K562 (cell line): ENCODE data around the gene COL4A1. TPM values are rescaled to one million over a fixed set of nuclear protein-coding genes. Genes with fewer than 3 reads are reported as not detected.

ENCODE experiments used
- ATAC-seq: fragments of 200-7000 bp; cut with Tn5 transposase; 3 replicates; pipeline ENCODE4 v1.9.1; 2020; ENCODE audit warnings: moderate library complexity
- BruUV-seq: library from RNA; stranded (reverse); fragments of 400-500 nt; replicated peaks from 2 replicates; lab custom pipeline; 2021; lab: Mats Ljungman, UMichigan
- CTCF ChIA-PET: fragments of 300-600 bp; formaldehyde crosslinking; extraction: SDS; loops from one replicate; lab custom pipeline; 2021; ENCODE audit warnings: low intra/inter-chr PET ratio; lab: Yijun Ruan, JAX
- POLR2A ChIA-PET: fragments of 300-600, 350-650 bp; sonication (Branson Sonifier 250); formaldehyde crosslinking; extraction: SDS; loops from one replicate; lab custom pipeline; 2021; ENCODE audit warnings: antibody characterized with exemption, inconsistent platforms; lab: Yijun Ruan, JAX
- DNase-seq, 4 experiments: peaks; one replicate each; pipeline versions ENCODE4 v3.0.0 to v3.0.0-alpha.2; 2011 to 2018; ENCODE audit warnings: low spot score in 3 of 4, mixed read lengths in 3 of 4; ENCODE audit errors: extremely low read depth in 1 of 4
- FAIRE-seq: peaks from 2 replicates; lab custom pipeline; 2011; peaks lifted over from hg19 to GRCh38; lab: Jason Lieb, UNC
- H2AFZ ChIP-seq: 2 replicates; pipeline ENCODE4 v1.6.0; 2011; ENCODE audit warnings: low read depth, low read length, control low read depth, inconsistent platforms
- H3K27ac ChIP-seq: fragments of 200-600 bp; 3 replicates; pipeline ENCODE4 v1.8.0; 2011; ENCODE audit warnings: low read depth, mild to moderate bottlenecking, control low read depth, inconsistent platforms, low read length, moderate library complexity, mixed read lengths; ENCODE audit errors: extremely low read depth
- H3K27me3 ChIP-seq, 2 experiments: fragments of 300-600 bp in 1 of 2; 2 replicates in 1 of 2; 3 replicates in 1 of 2; pipeline versions ENCODE4 v1.6.0 to v1.8.0; 2011; ENCODE audit warnings: inconsistent platforms in 2 of 2, low read length in 2 of 2, mild to moderate bottlenecking in 1 of 2, mixed read lengths in 1 of 2, moderate library complexity in 1 of 2; ENCODE audit not compliant: control insufficient read depth in 2 of 2, insufficient read depth in 2 of 2
- H3K36me3 ChIP-seq: fragments of 300-600 bp; 3 replicates; pipeline ENCODE4 v1.8.0; 2011; ENCODE audit warnings: mild to moderate bottlenecking, low read length, inconsistent platforms; ENCODE audit not compliant: control insufficient read depth, insufficient read depth
- H3K4me1 ChIP-seq, 2 experiments: fragments of 200-600 bp in 1 of 2; replicated peaks in 1 of 2; 2 replicates in 1 of 2; 3 replicates in 1 of 2; pipeline versions ENCODE4 v1.5.1 to v1.8.0; 2011; ENCODE audit warnings: inconsistent platforms in 2 of 2, low read length in 2 of 2, mild to moderate bottlenecking in 1 of 2, mixed read lengths in 1 of 2, moderate library complexity in 1 of 2; ENCODE audit not compliant: control insufficient read depth in 2 of 2, insufficient read depth in 2 of 2
- H3K4me2 ChIP-seq: 2 replicates; pipeline ENCODE4 v1.6.1; 2011; ENCODE audit warnings: low read length, control low read depth, inconsistent platforms, mixed read lengths; ENCODE audit not compliant: insufficient read depth
- H3K4me3 ChIP-seq: fragments of 200-600 bp; sonication (generic), shearing (Covaris generic); 2 replicates; pipeline ENCODE4 v1.5.1; 2016; ENCODE audit warnings: control low read depth, inconsistent platforms
- H3K79me2 ChIP-seq: fragments of 200-600 bp; 3 replicates; pipeline ENCODE4 v1.8.0; 2011; ENCODE audit warnings: low read length, inconsistent platforms; ENCODE audit not compliant: control insufficient read depth, insufficient read depth
- H3K9ac ChIP-seq, 2 experiments: 2 replicates each; pipeline versions ENCODE4 v1.6.0 to v1.6.1; 2011; ENCODE audit warnings: low read depth in 2 of 2, low read length in 2 of 2, control low read depth in 1 of 2, inconsistent platforms in 1 of 2, mild to moderate bottlenecking in 1 of 2, mixed read lengths in 1 of 2; ENCODE audit not compliant: insufficient read depth in 1 of 2
- H3K9me1 ChIP-seq: one replicate; pipeline ENCODE4 v1.6.0; 2011; ENCODE audit warnings: inconsistent platforms, mild to moderate bottlenecking, low read length, moderate library complexity; ENCODE audit not compliant: control insufficient read depth, insufficient read depth
- H3K9me3 ChIP-seq: replicated peaks from 2 replicates; pipeline ENCODE4 v1.5.1; 2011; ENCODE audit warnings: low read depth, low read length, inconsistent platforms; ENCODE audit not compliant: control insufficient read depth, insufficient read depth
- H4K20me1 ChIP-seq: replicated peaks from 2 replicates; pipeline ENCODE4 v1.6.1; 2011; ENCODE audit warnings: low read length, inconsistent platforms, mixed read lengths; ENCODE audit not compliant: control insufficient read depth, insufficient read depth
- CBX1 ChIP-seq: sonication (generic); IDR thresholded peaks from 2 replicates; pipeline ENCODE4 v1.6.1; 2016; ENCODE audit warnings: antibody characterized with exemption, low read depth, mild to moderate bottlenecking
- ETV5 ChIP-seq: sonication (generic); formaldehyde crosslinking; IDR thresholded peaks from 2 replicates; pipeline ENCODE4 v1.4.0; 2020; ENCODE audit warnings: low read depth, mild to moderate bottlenecking, missing genetic modification reagents
- GABPB2 ChIP-seq: fragments of 250-450 bp; sonication (Bioruptor Pico); conservative IDR thresholded peaks from 2 replicates; pipeline ENCODE4 v1.5.1; 2021; ENCODE audit warnings: mild to moderate bottlenecking
- NELFE ChIP-seq: IDR thresholded peaks from 2 replicates; pipeline ENCODE4 v1.6.1; 2011; ENCODE audit warnings: mild to moderate bottlenecking; ENCODE audit not compliant: insufficient read depth, insufficient read length
- NFATC3 ChIP-seq: fragments of 450-650 bp; IDR thresholded peaks from 2 replicates; pipeline ENCODE4 v1.6.1; 2017; ENCODE audit warnings: mild to moderate bottlenecking
- RBM22 ChIP-seq: fragments of 200-400 bp; formaldehyde crosslinking; IDR thresholded peaks from 2 replicates; pipeline ENCODE4 v1.6.1; 2018; ENCODE audit warnings: low read length, low read depth; ENCODE audit not compliant: poor library complexity, severe bottlenecking
- RBM25 ChIP-seq: fragments of 200-400 bp; formaldehyde crosslinking; IDR thresholded peaks from 2 replicates; pipeline ENCODE4 v1.6.1; 2018; ENCODE audit warnings: low read length, low read depth, moderate library complexity; ENCODE audit not compliant: severe bottlenecking
- SMAD3 ChIP-seq: fragments of 450-650 bp; formaldehyde crosslinking; conservative IDR thresholded peaks from 2 replicates; pipeline ENCODE4 v1.4.0; 2020; ENCODE audit warnings: mild to moderate bottlenecking
- SREBF2 ChIP-seq: sonication (generic); formaldehyde crosslinking; IDR thresholded peaks from 2 replicates; pipeline ENCODE4 v1.4.0; 2020; ENCODE audit warnings: mild to moderate bottlenecking, missing genetic modification reagents
- THRAP3 ChIP-seq: fragments of 450-650 bp; IDR thresholded peaks from 2 replicates; pipeline ENCODE4 v1.6.1; 2016; ENCODE audit warnings: mild to moderate bottlenecking, inconsistent platforms, borderline replicate concordance
- ZNF695 ChIP-seq: fragments of 450-650 bp; formaldehyde crosslinking; IDR thresholded peaks from 2 replicates; pipeline ENCODE4 v1.4.0; 2020; ENCODE audit warnings: mild to moderate bottlenecking, moderate library complexity
- ZNF707 ChIP-seq: fragments of 250-450 bp; sonication (Bioruptor Pico); conservative IDR thresholded peaks from 2 replicates; pipeline ENCODE4 v1.8.0; 2022; ENCODE audit warnings: inconsistent platforms, mild to moderate bottlenecking, moderate library complexity
- WGBS: fragments of 100-300 bp; shearing (Covaris generic); methylation state at CpG from one replicate; pipeline ENCODE4 v1.1.6; 2016; ENCODE audit warnings: low coverage, mixed read lengths; ENCODE audit not compliant: insufficient coverage; ENCODE audit errors: missing lambda C conversion rate; 5-methylcytosine and 5-hydroxymethylcytosine counted together
- in situ Hi-C: fragments of 300-500 bp; cut with MboI; formaldehyde crosslinking; loops from 4 replicates; pipeline ENCODE4 v1.15.0; 2018; ENCODE audit warnings: inconsistent platforms, mixed read lengths
- intact Hi-C: fragments of 100-400 bp; cut with micrococcal nuclease; formaldehyde crosslinking; loops from 2 replicates; pipeline ENCODE4 v1.14.2; 2022
- polyA plus RNA-seq, 8 experiments: library from polyadenylated mRNA; depleted of rRNA in 4 of 8; stranded (reverse) in 5 of 8; unstranded in 3 of 8; fragments of >200 nt; fragmentation: Nextera tagmentation in 2 of 8; fragmentation: Illumina TruSeq in 1 of 8; extraction: Ambion mirVana in 2 of 8; extraction: Trizol in 1 of 8; gene quantifications; 2 replicates each; pipeline versions ENCODE4 v1.2.1 to v1.2.3, GENCODE V29; 2011 to 2014; ENCODE audit warnings: inconsistent platforms in 1 of 8, missing spikeins in 1 of 8
- total RNA-seq, 7 experiments: library from RNA; depleted of rRNA in 6 of 7; stranded (reverse); fragments of >200 nt in 6 of 7; fragmentation: Illumina TruSeq in 2 of 7; extraction: Trizol in 2 of 7; gene quantifications; 2 replicates each; pipeline versions ENCODE4 v1.2.1 to v1.2.3, GENCODE V29; 2011 to 2021; ENCODE audit warnings: low replicate concordance in 1 of 7
- TF ChIP-seq, protein P1 (sequence below): sonication (generic); formaldehyde crosslinking; IDR thresholded peaks from 2 replicates; pipeline ENCODE4 v1.8.0; 2023; ENCODE audit warnings: missing genetic modification reagents, mild to moderate bottlenecking, borderline replicate concordance
- TF ChIP-seq, protein P2 (sequence below): sonication (generic); formaldehyde crosslinking; IDR thresholded peaks from 2 replicates; pipeline ENCODE4 v1.8.0; 2022; ENCODE audit warnings: mild to moderate bottlenecking, low read depth, missing genetic modification reagents

Gene COL4A1
- total and polyA plus RNA-seq, 9 of the 15 experiments (the other 6 are each of a cell fraction or from before 2014, with no cell fraction given) = 0.35 TPM; not detected in 8

DNA sequence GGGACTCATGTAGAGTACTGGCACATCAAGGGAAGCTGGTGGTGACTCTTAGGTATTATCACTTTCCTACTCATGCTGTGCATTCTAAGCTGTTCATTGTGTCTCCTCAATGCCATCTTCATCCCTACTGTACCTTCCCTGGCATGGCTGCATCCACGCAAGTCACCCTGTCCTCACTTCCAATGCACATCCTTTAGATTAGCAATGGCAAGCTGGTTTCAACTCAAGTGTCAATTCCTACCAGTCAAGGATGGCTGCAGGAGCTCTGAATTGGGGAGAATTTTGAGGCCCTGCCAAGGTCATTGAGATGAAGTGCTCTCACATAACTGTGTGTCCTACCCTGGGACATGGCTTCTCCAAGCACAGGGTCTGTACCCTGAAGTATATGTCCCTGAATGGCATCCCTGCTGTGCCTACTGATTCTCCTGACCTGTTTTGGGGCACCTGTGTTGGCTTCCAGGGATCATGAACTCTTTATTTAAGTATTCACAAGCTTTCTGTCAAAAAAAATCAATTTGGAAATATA, 24.6 kb downstream of the COL4A1 start:
- Histone ChIP-seq H3K4me3 (no peak overlapping the region), H3K27me3 (peaks cover 0 to 7% of the 10 kb centered on the region in 2 experiments; a peak in 2 of 5 replicates), H2AFZ (no peak overlapping the region), H3K27ac (no peak overlapping the region), H3K4me1 (no peaks in the 10 kb centered on the region), H4K20me1 (no peaks in the 10 kb centered on the region), H3K79me2 (no peaks in the 10 kb centered on the region), H3K9ac (no peak overlapping the region), H3K4me2 (no peak overlapping the region), H3K36me3 (no peaks in the 10 kb centered on the region), H3K9me1 (no peaks in the 10 kb centered on the region), H3K9me3 (no peaks in the 10 kb centered on the region)
- intact Hi-C loops = no loop called here
- 0% methylated on average over 1 of the region's 1 CpG for WGBS
- FAIRE-seq (no peak), DNase-seq (no peak), ATAC-seq (no peak)
- in situ Hi-C loops = no loop called here
- TF ChIP-seq ZNF707 (CRISPR knock-in tag) = no peak
- TF ChIP-seq ZNF695 (CRISPR knock-in tag) = no peak
- no peak for TF ChIP-seq CBX1
- TF ChIP-seq, protein P1, sequence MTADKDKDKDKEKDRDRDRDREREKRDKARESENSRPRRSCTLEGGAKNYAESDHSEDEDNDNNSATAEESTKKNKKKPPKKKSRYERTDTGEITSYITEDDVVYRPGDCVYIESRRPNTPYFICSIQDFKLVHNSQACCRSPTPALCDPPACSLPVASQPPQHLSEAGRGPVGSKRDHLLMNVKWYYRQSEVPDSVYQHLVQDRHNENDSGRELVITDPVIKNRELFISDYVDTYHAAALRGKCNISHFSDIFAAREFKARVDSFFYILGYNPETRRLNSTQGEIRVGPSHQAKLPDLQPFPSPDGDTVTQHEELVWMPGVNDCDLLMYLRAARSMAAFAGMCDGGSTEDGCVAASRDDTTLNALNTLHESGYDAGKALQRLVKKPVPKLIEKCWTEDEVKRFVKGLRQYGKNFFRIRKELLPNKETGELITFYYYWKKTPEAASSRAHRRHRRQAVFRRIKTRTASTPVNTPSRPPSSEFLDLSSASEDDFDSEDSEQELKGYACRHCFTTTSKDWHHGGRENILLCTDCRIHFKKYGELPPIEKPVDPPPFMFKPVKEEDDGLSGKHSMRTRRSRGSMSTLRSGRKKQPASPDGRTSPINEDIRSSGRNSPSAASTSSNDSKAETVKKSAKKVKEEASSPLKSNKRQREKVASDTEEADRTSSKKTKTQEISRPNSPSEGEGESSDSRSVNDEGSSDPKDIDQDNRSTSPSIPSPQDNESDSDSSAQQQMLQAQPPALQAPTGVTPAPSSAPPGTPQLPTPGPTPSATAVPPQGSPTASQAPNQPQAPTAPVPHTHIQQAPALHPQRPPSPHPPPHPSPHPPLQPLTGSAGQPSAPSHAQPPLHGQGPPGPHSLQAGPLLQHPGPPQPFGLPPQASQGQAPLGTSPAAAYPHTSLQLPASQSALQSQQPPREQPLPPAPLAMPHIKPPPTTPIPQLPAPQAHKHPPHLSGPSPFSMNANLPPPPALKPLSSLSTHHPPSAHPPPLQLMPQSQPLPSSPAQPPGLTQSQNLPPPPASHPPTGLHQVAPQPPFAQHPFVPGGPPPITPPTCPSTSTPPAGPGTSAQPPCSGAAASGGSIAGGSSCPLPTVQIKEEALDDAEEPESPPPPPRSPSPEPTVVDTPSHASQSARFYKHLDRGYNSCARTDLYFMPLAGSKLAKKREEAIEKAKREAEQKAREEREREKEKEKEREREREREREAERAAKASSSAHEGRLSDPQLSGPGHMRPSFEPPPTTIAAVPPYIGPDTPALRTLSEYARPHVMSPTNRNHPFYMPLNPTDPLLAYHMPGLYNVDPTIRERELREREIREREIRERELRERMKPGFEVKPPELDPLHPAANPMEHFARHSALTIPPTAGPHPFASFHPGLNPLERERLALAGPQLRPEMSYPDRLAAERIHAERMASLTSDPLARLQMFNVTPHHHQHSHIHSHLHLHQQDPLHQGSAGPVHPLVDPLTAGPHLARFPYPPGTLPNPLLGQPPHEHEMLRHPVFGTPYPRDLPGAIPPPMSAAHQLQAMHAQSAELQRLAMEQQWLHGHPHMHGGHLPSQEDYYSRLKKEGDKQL (CRISPR knock-in tag) = no peak
- TF ChIP-seq NFATC3 = no peak
- no peak for TF ChIP-seq ETV5 (CRISPR knock-in tag)
- no peak for TF ChIP-seq THRAP3
- TF ChIP-seq, protein P2, sequence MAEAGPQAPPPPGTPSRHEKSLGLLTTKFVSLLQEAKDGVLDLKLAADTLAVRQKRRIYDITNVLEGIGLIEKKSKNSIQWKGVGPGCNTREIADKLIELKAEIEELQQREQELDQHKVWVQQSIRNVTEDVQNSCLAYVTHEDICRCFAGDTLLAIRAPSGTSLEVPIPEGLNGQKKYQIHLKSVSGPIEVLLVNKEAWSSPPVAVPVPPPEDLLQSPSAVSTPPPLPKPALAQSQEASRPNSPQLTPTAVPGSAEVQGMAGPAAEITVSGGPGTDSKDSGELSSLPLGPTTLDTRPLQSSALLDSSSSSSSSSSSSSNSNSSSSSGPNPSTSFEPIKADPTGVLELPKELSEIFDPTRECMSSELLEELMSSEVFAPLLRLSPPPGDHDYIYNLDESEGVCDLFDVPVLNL (CRISPR knock-in tag) = no peak
- no peak for TF ChIP-seq GABPB2 (CRISPR knock-in tag)
- TF ChIP-seq RBM22 = no peak
- TF ChIP-seq SMAD3 (CRISPR knock-in tag) = no peak
- no peak for TF ChIP-seq SREBF2 (CRISPR knock-in tag)
- TF ChIP-seq RBM25 = no peak
- no peak for TF ChIP-seq NELFE
- CTCF ChIA-PET = no interaction called here
- no TSS peak for BruUV-seq
- POLR2A ChIA-PET = no interaction called here
